Gastrocnemius medialis (tissue), 4 donors: ENCODE results near the gene FBXO42. TPM values are rescaled to one million over a fixed set of nuclear protein-coding genes. Genes with fewer than 3 reads are reported as not detected.

Experiments used
- ATAC-seq, 2 donors: fragments of 150-250 bp; one replicate each; pipeline ENCODE4 v1.9.1; 2016
- DNase-seq, 2 donors: peaks; one replicate each; pipeline ENCODE4 v3.0.0-alpha.2; 2019
- H3K27ac ChIP-seq, 4 donors: fragments of 200-600 bp; sonication (generic); 1 replicate in 1 of 4; 2 replicates in 3 of 4; pipeline ENCODE4 v1.5.1; 2016 to 2018; ENCODE audit warnings: mild to moderate bottlenecking in 2 of 4, moderate library complexity in 1 of 4
- H3K27me3 ChIP-seq, 3 donors: fragments of 200-600 bp; sonication (generic) in 2 of 3; 1 replicate in 1 of 3; 2 replicates in 2 of 3; pipeline versions ENCODE4 v1.5.1 to v1.6.0; 2016 to 2019; ENCODE audit warnings: mild to moderate bottlenecking in 1 of 3, moderate library complexity in 1 of 3
- H3K36me3 ChIP-seq, 2 donors: fragments of 200-600 bp; sonication (generic) in 1 of 2; one replicate each; pipeline ENCODE4 v1.5.1; 2017 to 2018
- H3K4me1 ChIP-seq, 2 donors: fragments of 200-600 bp; sonication (generic) in 1 of 2; one replicate each; pipeline ENCODE4 v1.5.1; 2016 to 2017; ENCODE audit warnings: mild to moderate bottlenecking in 2 of 2
- H3K4me3 ChIP-seq, 4 donors: fragments of 200-600 bp; sonication (generic) in 3 of 4; 1 replicate in 1 of 4; 2 replicates in 3 of 4; pipeline ENCODE4 v1.5.1; 2016 to 2019; ENCODE audit warnings: mild to moderate bottlenecking in 2 of 4
- H3K9me3 ChIP-seq, 3 donors: fragments of 200-600 bp; sonication (generic) in 2 of 3; 1 replicate in 1 of 3; 2 replicates in 2 of 3; pipeline ENCODE4 v1.5.1; 2016 to 2019
- CTCF ChIP-seq, 5 experiments: fragments of 450-650 bp in 3 of 5; fragments of 200-600 bp in 2 of 5; sonication (generic) in 2 of 5; IDR thresholded peaks in 4 of 5; conservative IDR thresholded peaks in 1 of 5; 1 replicate in 4 of 5; 2 replicates in 1 of 5; pipeline ENCODE4 v1.5.1; 2016 to 2019; ENCODE audit warnings: antibody characterized with exemption in 5 of 5, mild to moderate bottlenecking in 3 of 5, moderate library complexity in 3 of 5
- POLR2A ChIP-seq, 2 donors: fragments of 450-650 bp; IDR thresholded peaks; one replicate each; pipeline ENCODE4 v1.6.1; 2017; ENCODE audit warnings: antibody characterized with exemption in 2 of 2, mild to moderate bottlenecking in 2 of 2, moderate library complexity in 2 of 2
- in situ Hi-C, 4 donors: fragments of 200-750 bp; cut with MboI; loops; one replicate each; pipeline versions ENCODE4 v1.15.0 to v1.8.0; 2017; ENCODE audit warnings: low sequenced_read_pairs in 4 of 4
- intact Hi-C: fragments of 100-400 bp; cut with DNase I; formaldehyde crosslinking; loops from one replicate; pipeline ENCODE4 v1.15.1; 2023; ENCODE audit warnings: low total_unique reads
- total RNA-seq, 4 donors: library from RNA; depleted of rRNA; stranded (reverse); fragments of >200 nt; gene quantifications; one replicate each; pipeline versions ENCODE4 v1.1.0 to v1.2.3, GENCODE V29; 2016

Gene FBXO42
- total RNA-seq, 4 donors from 2014 or later: 23.1 to 32.4 (median 27.2) TPM

GRCh38 chr1:16387201-16388188, 35.2 kb upstream of the FBXO42 start:
- TF ChIP-seq POLR2A (IDR thresholded peaks at IDR 0.05) (no peak), CTCF (IDR thresholded peaks at IDR 0.05 in 4 of 5, conservative IDR thresholded peaks at IDR 0.05 in 1 of 5) (no peak)
- Histone ChIP-seq H3K9me3 (no peaks in the 10 kb centered on the region), H3K4me3 (peak overlapping the region; percentile 31 to 54 (median 38)), H3K27me3 (no peaks in the 10 kb centered on the region), H3K36me3 (no peaks in the 10 kb centered on the region), H3K27ac (peak overlapping the region; percentile 77 to 89 (median 87)), H3K4me1 (peaks cover 82 to 84% of the 10 kb centered on the region in 2 donors)
- ATAC-seq (no peak), DNase-seq (no peak)
- intact Hi-C loops (no loop called here), in situ Hi-C loops (no loop called here)

GRCh38 chr1:16386454-16387113, 34.3 kb upstream of the FBXO42 start:
- Histone ChIP-seq H3K27ac (peak overlapping the region; percentile 77 to 89 (median 87)), H3K4me1 (peaks cover 73 to 75% of the 10 kb centered on the region in 2 donors), H3K36me3 (no peaks in the 10 kb centered on the region), H3K27me3 (no peaks in the 10 kb centered on the region), H3K9me3 (no peaks in the 10 kb centered on the region), H3K4me3 (peak overlapping the region; percentile 31 to 54 (median 38))
- in situ Hi-C loops: no loop called here
- DNase-seq: peak; percentile 74 to 85
- TF ChIP-seq POLR2A (IDR thresholded peaks at IDR 0.05): no peak
- no peak for TF ChIP-seq CTCF (IDR thresholded peaks at IDR 0.05 in 4 of 5, conservative IDR thresholded peaks at IDR 0.05 in 1 of 5)
- intact Hi-C loops: no loop called here
- peak; percentile 91 to 97 for ATAC-seq

GRCh38 chr1:16385659-16386453, 33.6 kb upstream of the FBXO42 start:
- H3K27ac ChIP-seq: peak overlapping the region; percentile 77 to 89 (median 87)
- intact Hi-C loops: no loop called here
- DNase-seq (peak in 1 of 2 donors; percentile 39), ATAC-seq (peak; percentile 28 to 51)
- in situ Hi-C loops: no loop called here
- no peaks in the 10 kb centered on the region for H3K36me3 ChIP-seq
- no peaks in the 10 kb centered on the region for H3K9me3 ChIP-seq
- no peaks in the 10 kb centered on the region for H3K27me3 ChIP-seq
- H3K4me1 ChIP-seq: peaks cover 66 to 67% of the 10 kb centered on the region in 2 donors
- no peak for TF ChIP-seq CTCF (IDR thresholded peaks at IDR 0.05 in 4 of 5, conservative IDR thresholded peaks at IDR 0.05 in 1 of 5)
- peak overlapping the region in 1 of 4 donors; percentile 2 for H3K4me3 ChIP-seq

DNA sequence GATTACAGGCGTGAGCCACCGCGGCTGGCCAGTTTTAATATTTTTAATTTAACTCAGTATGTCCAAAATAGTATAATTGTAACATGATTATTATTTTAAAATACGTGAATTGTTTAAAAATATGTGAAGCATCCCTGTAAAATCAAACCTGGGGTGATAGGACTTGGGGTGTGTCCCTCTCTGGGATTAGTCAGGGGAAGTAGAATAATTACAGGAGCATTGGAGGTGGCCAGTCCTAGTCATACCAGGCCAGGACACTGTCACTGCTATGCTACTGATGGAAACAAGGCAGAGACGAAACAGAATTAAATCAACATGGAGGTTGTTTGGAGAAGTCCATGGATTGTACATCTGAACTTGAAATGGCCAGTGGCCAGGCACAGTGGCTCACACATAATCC, 31.6 kb upstream of the FBXO42 start:
- Histone ChIP-seq H3K4me1 (peaks cover 57 to 64% of the 10 kb centered on the region in 2 donors), H3K36me3 (no peaks in the 10 kb centered on the region), H3K27me3 (no peaks in the 10 kb centered on the region), H3K27ac (peak overlapping the region in 3 of 4 donors; percentile 86 to 89 (median 88)), H3K9me3 (no peaks in the 10 kb centered on the region), H3K4me3 (no peak overlapping the region)
- DNase-seq (no peak), ATAC-seq (no peak)
- in situ Hi-C loops: no loop called here
- intact Hi-C loops: no loop called here
- TF ChIP-seq POLR2A (IDR thresholded peaks at IDR 0.05): no peak
- no peak for TF ChIP-seq CTCF (IDR thresholded peaks at IDR 0.05 in 4 of 5, conservative IDR thresholded peaks at IDR 0.05 in 1 of 5)
